ENCODE data around the gene SLC25A24. TPM values are rescaled to one million over a fixed set of nuclear protein-coding genes. Genes with fewer than 3 reads are reported as not detected.

Gene SLC25A24
- total and polyA plus RNA-seq, 9 of the 15 experiments (the other 6 are each of a cell fraction or from before 2014, with no cell fraction given) = 6.9 to 34.9 (median 25.4) TPM

- TF ChIP-seq ARID4B (CRISPR knock-in tag; IDR thresholded peaks at IDR 0.05) (peak; percentile 85), NR2F6 (CRISPR knock-in tag; IDR thresholded peaks at IDR 0.05) (no peak), DMBX1 (CRISPR knock-in tag; IDR thresholded peaks at IDR 0.05; ENCODE audit: borderline replicate concordance) (0 out of 2 replicates have a peak, but pooled peaks have one; percentile 15), BRCA1 (IDR thresholded peaks at IDR 0.05) (no peak), BRCA1 (CRISPR knock-in tag; IDR thresholded peaks at IDR 0.05) (0 out of 2 replicates have a peak, but pooled peaks have one; percentile 55), CBX1 (IDR thresholded peaks at IDR 0.05; ENCODE audit: low read depth) (peak; percentile 62; the same call in 1 of the 2 replicates), THRB (CRISPR knock-in tag; conservative IDR thresholded peaks at IDR 0.05) (no peak), PRMT5 (CRISPR knock-in tag; IDR thresholded peaks at IDR 0.05) (no peak), JUNB (CRISPR knock-in tag; conservative IDR thresholded peaks at IDR 0.05) (peak; percentile 51; the same call in 1 of the 2 replicates), PHF8 (IDR thresholded peaks at IDR 0.05; ENCODE audit: borderline replicate concordance, low read length) (peak; percentile 95), LCOR (CRISPR knock-in tag; IDR thresholded peaks at IDR 0.05) (peak; percentile 21; the same call in 1 of the 2 replicates), GATA2 (CRISPR knock-in tag; IDR thresholded peaks at IDR 0.05) (no peak), ZNF124 (CRISPR knock-in tag; IDR thresholded peaks at IDR 0.05) (no peak; the same call in 1 of the 2 replicates), NFIX (CRISPR knock-in tag; IDR thresholded peaks at IDR 0.05; ENCODE audit: low read depth) (no peak), PHF20 (IDR thresholded peaks at IDR 0.05; ENCODE audit: partially characterized antibody) (peak; percentile 61), TCFL5 (CRISPR knock-in tag; conservative IDR thresholded peaks at IDR 0.05) (no peak), ZEB2 (IDR thresholded peaks at IDR 0.05) (no peak), TEAD4 (IDR thresholded peaks at IDR 0.05; ENCODE audit: low read length) (no peak), TEAD4 (CRISPR knock-in tag; IDR thresholded peaks at IDR 0.05; ENCODE audit: borderline replicate concordance) (0 out of 2 replicates have a peak, but pooled peaks have one; percentile 30), RB1 (IDR thresholded peaks at IDR 0.05; ENCODE audit: low read depth) (peak; percentile 74), RAD51 (IDR thresholded peaks at IDR 0.05; ENCODE audit: borderline replicate concordance, low read depth) (no peak)
- TF ChIP-seq, protein P1, sequence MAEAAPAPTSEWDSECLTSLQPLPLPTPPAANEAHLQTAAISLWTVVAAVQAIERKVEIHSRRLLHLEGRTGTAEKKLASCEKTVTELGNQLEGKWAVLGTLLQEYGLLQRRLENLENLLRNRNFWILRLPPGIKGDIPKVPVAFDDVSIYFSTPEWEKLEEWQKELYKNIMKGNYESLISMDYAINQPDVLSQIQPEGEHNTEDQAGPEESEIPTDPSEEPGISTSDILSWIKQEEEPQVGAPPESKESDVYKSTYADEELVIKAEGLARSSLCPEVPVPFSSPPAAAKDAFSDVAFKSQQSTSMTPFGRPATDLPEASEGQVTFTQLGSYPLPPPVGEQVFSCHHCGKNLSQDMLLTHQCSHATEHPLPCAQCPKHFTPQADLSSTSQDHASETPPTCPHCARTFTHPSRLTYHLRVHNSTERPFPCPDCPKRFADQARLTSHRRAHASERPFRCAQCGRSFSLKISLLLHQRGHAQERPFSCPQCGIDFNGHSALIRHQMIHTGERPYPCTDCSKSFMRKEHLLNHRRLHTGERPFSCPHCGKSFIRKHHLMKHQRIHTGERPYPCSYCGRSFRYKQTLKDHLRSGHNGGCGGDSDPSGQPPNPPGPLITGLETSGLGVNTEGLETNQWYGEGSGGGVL (CRISPR knock-in tag; IDR thresholded peaks at IDR 0.05) = no peak
Measured at GRCh38 chr1:108199781-108200686, at the start of gene SLC25A24 (continued).

Data from K562 (cell line).